ENCODE measurements around the gene ABCA1.
"Not testable (repeated sequence)": the region's sequence is repeated elsewhere in the genome, so short reads cannot be mapped to it uniquely, and the experiment has no call there.

The ABCA1 gene

DNA sequence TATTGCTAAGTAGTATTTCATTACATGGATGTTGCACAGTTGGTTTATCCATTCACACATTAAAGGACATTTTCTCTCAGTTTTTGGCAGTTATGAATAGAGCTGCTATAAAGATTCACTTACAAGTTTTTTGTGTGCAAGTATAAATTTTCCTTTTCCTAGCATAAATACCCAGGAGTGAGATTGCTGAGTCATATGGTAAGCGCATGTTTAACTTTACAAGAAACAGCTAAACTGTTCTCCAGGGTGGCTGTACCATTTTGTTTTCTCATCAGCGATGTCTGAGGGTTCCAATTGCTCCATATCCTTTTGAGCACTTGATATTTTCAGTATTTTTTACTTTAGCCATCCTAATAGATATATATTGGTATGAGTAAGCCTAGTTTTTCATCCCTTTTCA lies 16.4 kb upstream of the ABCA1 start:
- no peak for DNase-seq (ENCODE audit: low read depth)

GRCh38 chr9:104941597-104941996 lies 13.6 kb upstream of the ABCA1 start:
- DNase-seq (ENCODE audit: low read depth): no peak

GRCh38 chr9:104936291-104936690 lies 8.3 kb upstream of the ABCA1 start:
- no peak for DNase-seq (ENCODE audit: low read depth)

DNA sequence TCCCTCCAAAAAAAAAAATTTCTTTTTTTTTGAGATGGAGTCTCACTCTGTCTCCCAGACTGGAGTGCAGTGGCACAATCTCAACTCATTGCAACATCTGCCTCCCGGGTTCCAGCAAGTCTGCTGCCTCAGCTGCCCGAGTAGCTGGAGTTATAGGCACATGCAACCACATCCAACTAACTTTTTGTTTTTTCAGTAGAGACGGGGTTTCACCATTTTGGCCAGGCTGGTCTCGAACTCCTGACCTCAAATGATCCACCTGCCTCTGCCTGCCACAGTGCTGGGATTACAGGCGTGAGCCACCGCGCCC lies 7.5 kb upstream of the ABCA1 start:
- DNase-seq (ENCODE audit: low read depth): not testable (repeated sequence)

GRCh38 chr9:104934691-104935500 lies 6.9 kb upstream of the ABCA1 start:
- DNase-seq (ENCODE audit: low read depth): no peak

GRCh38 chr9:104933091-104933490 lies 5.1 kb upstream of the ABCA1 start:
- DNase-seq (ENCODE audit: low read depth): not testable (repeated sequence)

DNA sequence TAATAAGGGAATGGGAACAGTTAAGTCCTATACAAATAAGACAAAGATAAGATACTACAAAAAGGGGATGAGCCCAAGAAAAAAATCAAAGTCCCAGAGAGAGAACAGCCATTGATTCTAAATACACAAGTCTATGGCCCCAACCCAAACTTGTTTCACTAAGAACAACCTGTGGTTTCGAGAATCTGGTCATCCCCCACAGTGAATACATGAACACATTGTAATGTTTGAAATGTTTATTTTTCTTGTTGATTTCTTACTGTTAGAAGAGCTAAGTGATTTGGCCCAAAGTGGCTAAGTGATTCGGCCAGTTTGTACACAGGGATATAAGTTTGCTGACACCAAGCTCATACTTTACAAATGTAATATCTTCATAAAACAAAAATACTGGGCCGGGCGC lies 3.3 kb upstream of the ABCA1 start:
- no peak for DNase-seq (ENCODE audit: low read depth)

GRCh38 chr9:104927216-104927911 lies 591 bp downstream of the ABCA1 start:
- DNase-seq (ENCODE audit: low read depth): no peak

GRCh38 chr9:104923740-104924139 lies 4.2 kb downstream of the ABCA1 start:
- DNase-seq (ENCODE audit: low read depth): no peak

DNA sequence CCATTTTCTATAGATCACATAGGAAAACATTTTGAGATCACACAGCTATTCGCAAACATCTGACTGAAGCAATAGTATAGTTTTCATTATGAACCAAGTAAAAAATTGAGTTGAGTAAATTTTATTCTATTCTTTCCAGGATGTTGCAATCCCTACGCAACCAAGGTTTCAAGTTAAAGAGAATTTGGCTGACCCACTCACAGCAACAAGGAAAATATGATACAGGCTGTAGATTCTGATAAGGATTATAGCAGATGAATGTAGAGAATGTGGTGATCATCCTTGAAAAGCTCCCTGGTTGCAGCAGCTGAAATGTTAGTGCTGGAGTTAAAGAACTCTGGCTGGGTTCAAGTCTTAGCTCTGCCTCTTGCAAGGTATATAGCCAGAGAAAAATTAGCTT lies 4.7 kb downstream of the ABCA1 start:
- no peak for DNase-seq (ENCODE audit: low read depth)

DNA sequence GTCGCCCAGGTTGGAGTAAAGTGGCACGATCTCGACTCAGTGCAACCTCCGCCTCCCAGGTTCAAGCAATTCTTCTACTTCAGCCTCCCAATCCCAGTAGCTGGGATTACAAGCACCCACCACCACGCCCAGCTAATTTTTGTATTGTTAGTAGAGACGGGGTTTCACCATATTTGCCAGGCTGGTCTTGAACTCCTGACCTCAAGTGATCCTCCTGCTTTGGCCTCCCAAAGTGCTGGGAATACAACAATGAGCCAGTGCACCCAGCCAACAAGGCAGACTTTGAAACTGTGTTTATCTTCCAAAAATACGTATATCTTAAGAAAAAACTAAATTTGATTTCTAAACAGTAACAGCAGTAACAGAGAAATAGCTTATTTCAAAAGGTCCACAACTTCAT lies 5.2 kb downstream of the ABCA1 start:
- DNase-seq (ENCODE audit: low read depth): not testable (repeated sequence)

- no peak for DNase-seq (ENCODE audit: low read depth)
Observed at GRCh38 chr9:104921067-104921741, 6.8 kb downstream of the ABCA1 start.

GRCh38 chr9:104915753-104916152 lies 12.2 kb downstream of the ABCA1 start:
- no peak for DNase-seq (ENCODE audit: low read depth)

GRCh38 chr9:104915049-104915448 lies 12.9 kb downstream of the ABCA1 start:
- DNase-seq (ENCODE audit: low read depth): no peak

GRCh38 chr9:104914466-104914865 lies 13.5 kb downstream of the ABCA1 start:
- no peak for DNase-seq (ENCODE audit: low read depth)

GRCh38 chr9:104912606-104913005 lies 15.3 kb downstream of the ABCA1 start:
- DNase-seq (ENCODE audit: low read depth): no peak

GRCh38 chr9:104911032-104911607 lies 16.8 kb downstream of the ABCA1 start:
- DNase-seq (ENCODE audit: low read depth): no peak

- DNase-seq (ENCODE audit: low read depth): no peak
Observed at GRCh38 chr9:104907278-104907951, 20.5 kb downstream of the ABCA1 start.

- DNase-seq (ENCODE audit: low read depth): no peak
Observed at GRCh38 chr9:104906441-104907277, 21.3 kb downstream of the ABCA1 start.

DNA sequence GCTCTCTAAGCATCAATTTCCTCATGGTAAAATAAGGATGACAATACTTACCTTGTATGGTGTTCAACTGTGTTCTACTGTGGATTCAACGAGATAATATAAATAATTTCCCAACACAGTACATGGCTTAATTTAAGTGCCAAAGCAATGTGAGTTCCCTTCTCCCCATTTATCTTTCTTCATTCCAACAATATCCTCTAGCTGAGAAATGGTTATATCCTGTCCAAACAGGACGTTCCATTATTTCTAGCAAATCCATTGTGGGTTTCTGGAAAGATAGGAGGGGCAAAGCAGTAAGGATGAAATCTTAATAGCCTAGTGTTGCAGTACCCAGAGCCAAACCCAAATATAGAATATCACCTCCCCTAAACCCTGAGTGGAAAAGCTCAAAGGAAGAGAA lies 22.0 kb downstream of the ABCA1 start:
- no peak for DNase-seq (ENCODE audit: low read depth)

- no peak for DNase-seq (ENCODE audit: low read depth)
Observed at GRCh38 chr9:104905153-104905901, 22.6 kb downstream of the ABCA1 start.

Measured in stimulated activated CD8-positive, alpha-beta memory T cell treated with anti-CD3 and anti-CD28 coated beads, Interleukin-12 subunit alpha, Interleukin-12 subunit beta, amount 100 ng/mL, for 1 hour (primary cell).